HG03280 (cell line): Measurements from ENCODE around the gene TCEANC.
"Not testable (repeated sequence)": the region's sequence is repeated elsewhere in the genome, so short reads cannot be mapped to it uniquely, and the experiment has no call there.

Source experiments
- ATAC-seq: cut with Tn5 transposase; IDR thresholded peaks from one replicate; pipeline ENCODE4 v1.9.1; 2021; ENCODE audit warnings: mild to moderate bottlenecking, moderate library complexity; ENCODE audit not compliant: unreplicated experiment

Gene TCEANC, protein sequence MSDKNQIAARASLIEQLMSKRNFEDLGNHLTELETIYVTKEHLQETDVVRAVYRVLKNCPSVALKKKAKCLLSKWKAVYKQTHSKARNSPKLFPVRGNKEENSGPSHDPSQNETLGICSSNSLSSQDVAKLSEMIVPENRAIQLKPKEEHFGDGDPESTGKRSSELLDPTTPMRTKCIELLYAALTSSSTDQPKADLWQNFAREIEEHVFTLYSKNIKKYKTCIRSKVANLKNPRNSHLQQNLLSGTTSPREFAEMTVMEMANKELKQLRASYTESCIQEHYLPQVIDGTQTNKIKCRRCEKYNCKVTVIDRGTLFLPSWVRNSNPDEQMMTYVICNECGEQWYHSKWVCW

DNA sequence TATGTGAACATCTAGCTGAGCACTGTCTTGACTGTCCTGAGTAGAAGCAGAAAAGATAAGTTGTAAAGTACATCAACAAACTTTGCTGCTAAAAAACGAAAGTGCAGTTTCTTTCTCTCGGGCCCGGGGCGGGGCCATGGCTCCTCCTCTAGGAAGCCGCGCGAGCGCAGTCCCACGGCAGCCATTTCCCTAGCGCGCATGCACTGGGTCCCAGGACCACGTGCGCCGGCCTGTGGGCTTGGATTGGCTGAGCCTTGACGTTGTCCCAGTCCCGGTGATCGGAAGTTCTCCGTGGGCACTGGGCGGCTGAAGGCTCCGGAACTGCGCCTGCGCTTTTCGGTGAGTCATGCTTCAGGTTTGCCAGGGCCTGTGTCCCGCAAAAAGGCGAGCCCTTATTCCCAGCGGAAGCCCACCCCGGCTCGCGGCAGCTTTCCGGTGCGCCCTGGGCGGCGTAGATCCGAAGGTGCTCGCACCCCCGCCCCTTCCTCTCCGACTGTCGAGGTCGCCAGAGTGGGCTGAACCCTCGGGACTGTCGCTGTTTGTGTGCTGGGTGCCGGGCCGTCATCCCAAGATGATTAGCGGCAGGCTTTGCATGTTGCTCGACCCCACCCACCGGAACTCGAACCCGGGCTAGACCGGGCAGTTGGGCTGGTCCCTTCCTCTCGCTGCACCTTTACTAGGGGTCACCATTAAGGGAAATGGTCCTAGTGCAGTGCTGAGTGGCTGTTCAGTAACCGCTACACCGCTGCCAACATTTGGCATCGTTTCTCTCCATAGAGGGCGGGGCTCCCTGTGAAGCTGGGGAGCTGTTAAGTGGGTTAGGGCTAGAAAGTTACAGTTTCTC, at the start of gene TCEANC:
TCEANC (plus strand) TSS at position 292 of the 844 bp plus-strand sequence. CDS start 9,368 bp downstream, outside the sequence.
- ATAC-seq = peak; percentile 95

DNA sequence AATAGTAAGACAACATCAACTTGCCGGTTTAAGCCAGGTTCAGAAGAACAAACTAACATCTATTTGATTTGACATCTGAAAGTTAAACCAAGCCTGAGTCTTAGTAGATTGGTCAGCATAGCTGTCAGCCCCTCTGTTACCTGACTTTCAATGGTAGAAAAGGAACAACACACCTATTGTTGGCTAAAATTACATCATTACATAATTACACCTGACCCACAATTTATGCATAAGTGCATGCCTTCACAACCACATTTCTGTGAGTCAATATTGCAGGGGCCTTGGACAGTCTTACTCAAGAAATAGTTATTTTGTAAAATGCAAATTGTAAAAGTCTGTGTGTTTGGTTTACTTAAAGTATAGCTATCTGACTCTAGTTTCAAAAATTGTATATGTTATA, 47.3 kb upstream of the TCEANC start:
- no peak for ATAC-seq

DNA sequence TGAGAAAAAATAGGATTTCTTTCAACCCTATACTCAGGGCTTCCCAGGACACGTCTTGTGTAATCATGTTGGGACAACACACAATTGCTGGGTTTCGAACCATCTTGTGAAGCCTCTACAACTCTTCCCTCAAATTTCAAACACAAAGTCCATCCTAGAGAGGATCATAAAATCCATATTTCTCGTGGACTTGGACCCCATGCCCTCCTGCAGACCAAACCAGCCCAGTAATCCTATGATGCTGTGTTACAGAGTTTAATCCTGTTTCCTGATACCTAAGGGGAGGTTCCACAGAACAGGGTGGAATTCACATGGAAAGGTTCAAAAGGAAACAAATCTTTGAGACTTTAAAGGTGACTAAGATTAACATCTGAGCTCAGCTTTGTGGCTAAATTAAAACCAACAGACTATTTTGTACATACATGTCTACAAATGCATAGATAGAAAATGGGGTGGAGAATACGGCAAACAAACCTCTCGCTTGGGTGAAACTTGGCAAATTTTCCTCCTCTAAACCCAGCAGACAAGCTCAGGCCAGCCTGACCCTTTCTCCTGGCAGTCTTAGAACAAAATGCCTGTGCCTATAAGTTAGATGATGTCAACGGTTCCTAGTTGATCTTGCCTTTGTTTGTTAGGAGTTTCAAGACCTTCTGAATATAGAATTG, 45.5 kb upstream of the TCEANC start:
- ATAC-seq = no peak

DNA sequence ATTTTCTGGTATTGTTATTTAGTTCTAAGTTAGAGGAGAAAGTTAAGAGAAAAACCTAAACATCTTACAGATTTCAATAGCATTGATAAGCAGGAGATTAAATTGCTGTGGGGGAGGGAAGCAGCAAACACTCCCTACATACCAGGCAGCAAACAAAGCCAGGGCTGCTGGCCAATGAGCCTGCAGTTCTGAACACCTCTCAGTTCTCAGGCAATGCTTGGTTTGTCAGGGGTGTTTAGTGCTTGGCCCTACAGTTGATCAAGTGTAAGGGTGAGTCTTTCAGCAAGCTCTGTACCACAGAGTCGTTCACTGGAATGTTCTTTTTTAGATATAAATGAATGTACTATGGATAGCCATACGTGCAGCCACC, 45.0 kb upstream of the TCEANC start:
- ATAC-seq = no peak

DNA sequence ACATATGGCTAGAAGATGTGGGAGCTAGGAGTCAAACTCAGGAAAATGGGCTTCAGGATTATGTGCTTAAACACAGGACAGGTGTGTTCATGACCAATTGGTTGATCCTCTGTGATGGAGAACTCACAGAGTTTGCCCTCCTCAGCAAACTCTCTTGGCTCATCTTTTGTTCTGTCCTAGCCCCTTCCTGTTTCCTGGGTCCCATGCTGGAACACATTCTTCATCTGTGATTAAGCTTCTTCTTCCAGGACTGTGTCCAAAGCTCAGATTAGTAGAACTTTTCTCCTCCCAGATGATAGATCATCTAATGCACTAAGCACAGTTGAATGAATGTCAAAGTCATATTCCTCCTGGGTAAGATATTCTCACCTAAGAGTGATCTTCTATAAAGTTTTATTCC, 38.8 kb upstream of the TCEANC start:
- no peak for ATAC-seq

DNA sequence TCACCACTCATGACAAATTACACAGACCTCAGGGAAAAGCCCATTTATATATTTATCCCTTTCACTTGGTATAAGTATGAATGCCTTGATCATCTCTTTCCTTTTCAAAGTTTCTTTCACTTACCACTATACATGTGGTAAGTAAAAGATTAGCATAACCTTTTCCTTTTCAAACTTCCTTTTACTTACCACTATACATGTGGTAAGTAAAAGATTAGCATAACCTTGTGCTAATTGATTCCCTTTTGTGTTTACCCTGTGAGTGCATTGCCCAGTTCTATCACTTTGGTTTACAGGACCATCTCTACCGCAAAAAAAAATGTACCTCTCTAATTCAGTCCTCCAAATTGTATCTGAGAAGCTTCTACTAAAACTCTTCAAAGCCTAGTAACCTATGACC, 32.7 kb upstream of the TCEANC start:
- no peak for ATAC-seq

DNA sequence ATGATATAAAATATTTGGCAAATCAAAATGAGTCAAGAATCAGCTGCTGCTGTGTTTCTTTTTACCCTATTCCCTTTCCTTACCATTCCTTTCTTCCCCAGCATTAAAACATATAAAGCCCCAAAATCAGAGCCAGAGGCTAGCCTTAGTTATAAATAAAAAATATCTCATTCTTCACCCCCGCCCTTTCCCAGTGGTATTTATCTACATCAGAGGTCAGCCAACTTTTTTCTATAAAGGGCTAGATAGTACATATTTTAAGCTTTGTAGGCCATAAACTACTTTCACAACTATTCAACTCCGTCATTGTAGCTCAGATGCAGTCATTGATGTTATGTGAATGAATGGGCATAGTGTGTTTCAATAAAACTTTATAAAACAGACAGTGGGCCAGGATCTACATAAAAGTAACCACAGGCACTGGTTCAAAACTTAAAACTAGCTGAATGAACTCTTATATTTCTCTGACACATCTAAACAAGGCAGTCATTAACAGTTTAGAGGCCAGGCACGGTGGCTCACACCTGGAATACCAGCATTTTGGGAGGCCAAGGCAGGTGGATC, 30.5 kb upstream of the TCEANC start:
- ATAC-seq = no peak

DNA sequence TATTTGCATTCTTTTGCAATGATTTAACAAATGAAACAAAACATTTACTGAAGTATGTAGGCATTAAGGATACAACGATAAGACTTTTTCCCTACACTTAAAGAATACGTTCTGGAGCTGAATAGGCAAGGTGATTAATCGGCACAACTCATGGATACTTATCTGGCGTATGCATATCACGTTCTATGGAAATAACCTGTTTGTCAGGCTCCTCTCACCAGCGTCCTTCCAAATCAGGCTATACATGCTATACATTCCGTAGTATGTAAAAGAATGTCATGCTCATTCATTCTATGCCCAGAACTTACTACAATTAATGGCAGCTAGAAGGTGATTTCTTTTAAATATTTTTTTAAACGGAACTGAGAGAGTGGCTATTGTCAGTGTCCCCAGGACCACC, 25.6 kb upstream of the TCEANC start:
- ATAC-seq = no peak

DNA sequence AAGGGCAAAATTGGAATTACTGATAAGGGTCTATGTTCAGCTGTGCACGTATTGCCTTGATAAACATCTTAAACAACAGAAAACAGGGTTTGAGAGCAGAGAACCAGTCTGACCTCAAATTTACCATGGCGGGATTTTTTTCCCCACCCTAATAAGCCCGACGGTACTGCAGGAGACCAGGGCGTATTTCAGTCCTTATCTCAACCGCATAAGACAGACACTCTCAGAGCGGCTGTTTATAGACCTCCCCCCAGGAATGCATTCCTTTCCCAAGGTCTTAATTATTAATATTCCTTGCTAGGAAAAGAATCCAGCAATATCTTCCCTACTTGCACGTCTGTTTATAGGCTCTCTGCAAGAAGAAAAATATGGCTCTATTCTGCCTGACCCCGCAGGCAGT, 15.7 kb upstream of the TCEANC start:
- ATAC-seq = not testable (repeated sequence)

DNA sequence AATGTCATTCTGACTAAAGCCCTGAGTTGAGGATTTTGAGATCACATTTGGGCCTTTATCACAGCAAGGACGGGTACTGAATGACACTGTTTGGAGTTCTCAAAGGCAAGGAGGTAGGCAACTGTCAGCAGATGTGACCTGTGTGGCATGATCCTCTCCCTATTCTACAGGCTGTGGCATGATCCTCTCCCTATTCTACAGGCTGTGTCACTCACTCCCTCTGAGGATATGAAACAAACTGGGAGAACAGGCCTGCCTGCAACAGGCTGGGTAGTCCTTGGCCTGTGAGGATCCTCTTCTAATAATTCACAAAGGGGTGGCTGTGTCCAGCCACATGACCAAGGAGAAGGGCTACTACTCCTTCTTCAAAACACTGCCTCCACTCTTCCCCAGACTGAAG, 14.9 kb upstream of the TCEANC start:
- no peak for ATAC-seq

DNA sequence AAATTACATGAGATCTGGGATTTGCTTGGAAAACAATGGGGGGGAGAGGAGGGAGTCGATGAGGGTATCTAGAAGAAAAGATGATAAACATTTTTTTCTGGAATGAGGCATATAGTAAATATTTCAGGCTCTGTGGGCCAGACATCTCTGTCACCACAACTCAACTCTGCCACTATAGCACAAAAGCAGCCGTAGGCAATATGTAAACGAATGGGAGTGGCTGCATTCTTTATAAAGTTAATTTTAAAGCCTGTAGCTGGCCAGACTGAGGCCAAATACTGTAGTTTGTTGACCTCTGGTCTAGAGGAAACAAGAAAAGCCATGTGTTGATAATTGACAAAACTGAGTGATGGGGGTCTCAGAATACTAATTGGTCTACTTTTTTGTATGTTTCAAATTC, 14.1 kb upstream of the TCEANC start:
- ATAC-seq = no peak

DNA sequence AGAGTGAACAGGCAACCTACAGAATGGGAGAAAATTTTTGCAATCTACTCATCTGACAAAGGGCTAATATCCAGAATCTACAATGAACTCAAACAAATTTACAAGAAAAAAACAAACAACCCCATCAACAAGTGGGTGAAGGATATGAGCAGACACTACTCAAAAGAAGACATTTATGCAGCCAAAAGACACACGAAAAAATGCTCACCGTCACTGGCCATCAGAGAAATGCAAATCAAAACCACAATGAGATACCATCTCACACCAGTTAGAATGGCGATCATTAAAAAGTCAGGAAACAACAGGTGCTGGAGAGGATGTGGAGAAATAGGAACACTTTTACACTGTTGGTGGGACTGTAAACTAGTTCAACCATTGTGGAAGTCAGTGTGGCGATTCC, 11.3 kb upstream of the TCEANC start:
- ATAC-seq = not testable (repeated sequence)

DNA sequence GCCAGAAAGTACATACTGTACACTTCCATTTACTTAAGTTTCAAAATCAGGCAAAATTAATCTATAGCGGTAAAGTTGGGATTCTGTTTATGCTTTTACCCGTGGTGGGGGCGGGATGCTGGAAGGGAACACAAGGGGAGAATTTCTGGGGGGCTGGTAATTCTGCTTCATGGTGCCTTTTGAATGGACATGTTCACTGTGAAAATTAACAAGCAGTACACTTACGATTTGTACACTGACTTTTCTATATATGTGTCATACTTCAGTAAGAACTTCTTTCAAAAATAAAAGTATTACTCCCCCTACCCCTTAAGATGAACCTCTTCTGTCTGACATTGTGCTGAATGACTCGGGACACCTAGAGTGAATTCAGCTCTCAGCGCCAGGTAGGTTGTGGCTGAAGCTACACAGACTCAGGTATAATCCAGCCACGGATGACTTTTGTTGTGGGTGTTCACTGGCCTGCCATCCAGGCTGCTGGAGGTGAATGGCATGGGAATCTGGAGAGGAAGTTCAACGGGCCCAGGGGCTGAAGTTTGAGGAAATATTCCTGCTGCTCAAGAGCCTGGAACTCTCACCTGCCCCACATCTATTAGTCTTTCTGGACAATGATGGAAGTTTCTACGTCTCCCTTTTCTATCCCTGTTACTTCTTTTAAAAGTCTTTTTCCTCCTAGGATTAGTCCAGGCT, 7.3 kb upstream of the TCEANC start:
- no peak for ATAC-seq

DNA sequence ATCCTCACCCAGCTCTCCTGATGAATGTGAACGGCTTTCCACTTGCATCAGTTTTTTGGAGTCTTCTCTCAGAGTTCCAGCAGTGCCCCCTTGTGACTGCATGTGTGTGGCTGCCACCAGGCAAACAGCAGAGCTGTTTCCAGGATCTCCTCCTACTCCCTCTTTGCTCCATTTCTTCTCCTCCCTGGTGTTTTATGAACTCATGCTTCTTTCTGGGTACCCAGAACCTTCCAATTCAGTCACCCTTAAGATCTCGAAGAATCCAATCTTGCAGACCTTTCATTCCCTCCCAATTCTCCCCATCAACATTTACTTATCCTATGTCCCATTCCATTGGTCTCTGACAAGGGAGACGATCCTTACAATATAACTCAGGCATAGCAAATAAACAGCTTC, 6.8 kb upstream of the TCEANC start:
- no peak for ATAC-seq

DNA sequence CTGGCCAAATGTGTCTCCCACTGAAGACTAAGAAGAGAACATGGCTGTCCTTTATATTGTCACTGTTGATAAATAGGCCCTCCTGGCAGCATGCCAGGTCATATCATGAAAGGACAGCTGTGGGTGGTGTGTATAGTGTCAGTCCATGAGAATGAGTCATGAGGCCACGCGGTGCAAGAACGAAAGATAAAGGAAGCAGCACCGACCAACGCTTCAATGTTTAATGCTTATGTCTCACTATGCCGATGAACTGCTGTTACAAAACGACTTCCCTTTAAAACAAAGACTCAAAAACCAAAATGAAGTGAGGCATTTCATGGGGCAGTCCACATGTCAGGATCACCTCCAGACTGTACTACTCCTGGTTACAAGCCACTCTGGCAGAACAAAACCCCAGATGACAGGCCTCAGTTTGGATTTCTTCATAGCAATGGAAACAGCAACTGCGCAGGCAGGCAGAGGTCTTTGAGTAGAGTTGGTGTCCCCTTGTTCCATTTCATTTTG, 5.2 kb upstream of the TCEANC start:
- ATAC-seq = no peak

DNA sequence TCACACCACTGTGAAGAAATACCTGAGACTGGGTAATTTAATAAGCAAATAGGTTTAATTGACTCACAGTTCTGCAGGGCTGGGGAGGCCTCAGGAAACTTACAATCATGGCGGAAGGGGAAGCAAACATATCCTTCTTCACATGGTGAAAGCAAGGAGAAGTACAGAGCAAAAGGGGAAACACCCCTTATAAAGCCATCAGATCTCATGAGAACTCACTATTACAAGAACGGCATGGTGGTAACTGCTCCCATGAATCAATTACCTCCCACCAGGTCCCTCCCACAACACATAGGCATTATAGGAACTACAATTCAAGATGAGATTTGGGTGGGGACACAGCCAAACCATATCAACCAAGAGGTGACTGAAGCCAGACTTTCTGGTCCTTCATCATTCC, 4.6 kb upstream of the TCEANC start:
- not testable (repeated sequence) for ATAC-seq

DNA sequence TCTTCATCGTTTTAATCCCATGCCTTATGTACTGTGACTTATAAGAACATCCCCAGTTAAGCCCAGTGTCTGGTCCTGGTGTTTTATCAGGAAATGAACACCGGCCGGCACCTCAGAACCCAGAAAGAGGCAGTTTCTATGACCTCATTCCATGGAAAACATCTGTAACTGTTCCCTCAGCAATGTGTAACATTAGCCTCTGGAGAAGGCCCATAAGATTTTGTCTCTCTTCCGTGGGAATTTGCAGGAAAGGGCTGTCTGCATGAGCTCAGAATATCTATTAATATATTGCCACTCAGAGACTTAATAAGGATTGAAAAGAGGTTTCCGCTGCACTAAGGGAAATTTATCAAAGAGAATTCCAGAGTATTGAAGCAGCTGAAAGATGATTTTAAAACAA, 3.1 kb upstream of the TCEANC start:
- ATAC-seq = no peak

DNA sequence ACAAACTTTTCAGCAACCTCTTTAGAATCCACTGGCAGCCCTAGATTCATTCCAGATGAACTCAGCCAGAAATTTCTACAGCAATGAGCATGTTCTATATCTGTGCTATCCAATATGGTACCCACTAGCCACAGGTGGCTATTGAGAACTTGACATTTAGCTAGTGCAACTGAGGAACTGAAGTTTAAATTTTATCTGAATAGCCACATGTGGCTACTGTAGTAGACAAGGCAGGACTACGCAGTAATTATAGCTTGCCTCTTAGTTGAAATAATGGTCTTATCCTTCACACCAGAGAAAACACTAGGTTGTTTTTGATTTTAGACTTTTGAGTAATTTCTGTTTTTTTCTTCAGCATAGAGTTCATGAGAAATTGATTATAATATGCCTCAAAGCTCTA, 2.6 kb upstream of the TCEANC start:
- no peak for ATAC-seq

DNA sequence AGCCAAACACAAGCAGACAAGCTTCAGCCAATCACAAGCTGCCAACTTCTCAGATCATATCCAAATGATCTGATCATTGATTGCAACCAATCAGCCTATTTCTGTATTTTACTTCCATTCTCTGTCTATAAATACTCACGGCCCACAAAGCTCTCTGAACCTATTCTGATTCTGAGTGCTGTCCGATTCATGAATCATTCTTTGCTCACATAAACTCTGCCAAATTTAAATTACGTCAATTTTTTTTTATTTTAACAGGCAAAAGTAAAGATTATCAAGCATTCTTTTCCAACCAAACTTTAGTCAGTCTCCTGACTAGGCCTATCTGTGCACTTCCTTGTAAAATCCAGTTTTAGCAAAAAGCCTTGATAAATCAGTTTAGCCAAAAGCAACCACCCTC, 1.8 kb upstream of the TCEANC start:
- no peak for ATAC-seq

DNA sequence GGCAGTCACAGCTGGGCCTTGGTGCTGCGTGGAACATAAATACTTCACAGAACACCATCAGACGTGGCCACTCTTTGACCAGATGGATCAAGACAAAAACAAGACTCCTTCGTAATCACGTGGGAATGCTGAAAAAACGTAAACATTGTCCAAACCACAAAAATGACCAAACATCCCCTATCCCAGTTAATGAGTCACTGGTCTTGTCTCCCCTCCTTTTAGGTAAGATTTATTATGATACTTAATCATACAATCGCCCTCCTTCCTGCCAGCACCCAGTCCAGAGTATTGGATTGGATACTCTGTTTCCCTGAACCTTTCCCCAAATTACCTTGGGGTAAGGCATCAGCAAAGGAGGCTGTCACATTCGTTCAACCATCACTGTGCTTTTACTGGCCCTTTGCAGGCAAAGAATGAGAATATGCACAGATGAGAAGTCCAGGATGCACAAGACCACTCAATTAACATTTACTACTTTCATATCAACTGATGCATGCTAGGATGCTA, 601 bp upstream of the TCEANC start:
- ATAC-seq = no peak
